ENCODE measurements around the gene HIKESHI. TPM values are rescaled to one million over a fixed set of nuclear protein-coding genes. Genes with fewer than 3 reads are reported as not detected.

The HIKESHI gene
- total RNA-seq, 1 experiment from 2014 or later: 38.2 TPM

- TF ChIP-seq REST (IDR thresholded peaks at IDR 0.05; ENCODE audit: low read depth): no peak
- no peak for TF ChIP-seq RAD21 (IDR thresholded peaks at IDR 0.05; ENCODE audit: low read depth)
- no peak for TF ChIP-seq ZBTB33 (IDR thresholded peaks at IDR 0.05; ENCODE audit: extremely low read depth, insufficient replicate concordance, low read length)
- TF ChIP-seq SIN3A (IDR thresholded peaks at IDR 0.05; ENCODE audit: low read depth): no peak
- TF ChIP-seq EGR1 (IDR thresholded peaks at IDR 0.05; ENCODE audit: low read depth): no peak
- no peak for TF ChIP-seq POLR2AphosphoS5 (IDR thresholded peaks at IDR 0.05; ENCODE audit: low read depth, low read length)
- TF ChIP-seq CBX3 (IDR thresholded peaks at IDR 0.05; ENCODE audit: low read depth): no peak
- no peak for TF ChIP-seq TCF7L2 (IDR thresholded peaks at IDR 0.05; ENCODE audit: borderline replicate concordance, extremely low read depth, insufficient read depth, insufficient read length)
- TF ChIP-seq FOSL1 (IDR thresholded peaks at IDR 0.05; ENCODE audit: low read depth): no peak
- no peak for TF ChIP-seq ZFX (IDR thresholded peaks at IDR 0.05)
- TF ChIP-seq CTCF (IDR thresholded peaks at IDR 0.05 in 2 of 3, conservative IDR thresholded peaks at IDR 0.05 in 1 of 3; ENCODE audit: borderline replicate concordance in 1 of 3, insufficient read depth in 1 of 3, low read depth in 2 of 3, low read length in 2 of 3): no peak
- no peak for TF ChIP-seq ZNF274 (IDR thresholded peaks at IDR 0.05; ENCODE audit: low read depth, low read length)
- no peak for TF ChIP-seq YY1 (IDR thresholded peaks at IDR 0.05; ENCODE audit: extremely low read depth, insufficient replicate concordance, low read depth, low read length)
- no peak for TF ChIP-seq ATF3 (IDR thresholded peaks at IDR 0.05)
- TF ChIP-seq EZH2 (IDR thresholded peaks at IDR 0.05): no peak
- TF ChIP-seq ELF1 (IDR thresholded peaks at IDR 0.05; ENCODE audit: borderline replicate concordance, low read depth): no peak
- no peak for TF ChIP-seq POLR2A (IDR thresholded peaks at IDR 0.05; ENCODE audit: borderline replicate concordance, extremely low read depth, insufficient read depth, insufficient read length)
- TF ChIP-seq CEBPB (IDR thresholded peaks at IDR 0.05; ENCODE audit: low read depth): no peak
- TF ChIP-seq SP1 (IDR thresholded peaks at IDR 0.05; ENCODE audit: low read depth): no peak
- TF ChIP-seq EZH2phosphoT487 (IDR thresholded peaks at IDR 0.05; ENCODE audit: borderline replicate concordance): no peak
- DNase-seq (ENCODE audit: low read depth, low spot score) (no peak), ATAC-seq (no peak)
- RAD21 ChIA-PET (ENCODE audit: low non-redundant PET in 1 of 2, low total read pairs in 2 of 2, uncharacterized antibody in 2 of 2, unreplicated experiment in 2 of 2): no interaction called here
- H3K27me3 ChIP-seq (ENCODE audit: insufficient read depth, low read length): no peaks in the 10 kb centered on the region
- H2AFZ ChIP-seq (ENCODE audit: low read depth, low read length, poor library complexity, severe bottlenecking): no peak overlapping the region
- no TSS peak for BruUV-seq (replicated peaks)
- no peaks in the 10 kb centered on the region for H3K4me1 ChIP-seq (ENCODE audit: control insufficient read depth in 1 of 2, insufficient read depth in 2 of 2, low read length in 2 of 2)
- H3K9ac ChIP-seq (ENCODE audit: low read length): no peak overlapping the region
- H3K79me2 ChIP-seq (ENCODE audit: insufficient read depth, low read length): no peaks in the 10 kb centered on the region
- CTCF ChIA-PET: no interaction called here
- H4K20me1 ChIP-seq (ENCODE audit: insufficient read depth): no peaks in the 10 kb centered on the region
- no peaks in the 10 kb centered on the region for H3K36me3 ChIP-seq (ENCODE audit: control insufficient read depth in 1 of 2, insufficient read depth in 2 of 2, low read length in 2 of 2)
- no peak overlapping the region for H3K4me3 ChIP-seq (replicated peaks in 1 of 2; ENCODE audit: low read depth in 1 of 2, low read length in 2 of 2)
- no peaks in the 10 kb centered on the region for H3K9me3 ChIP-seq (ENCODE audit: control insufficient read depth in 1 of 2, insufficient read depth in 1 of 2, low read depth in 1 of 2, low read length in 2 of 2)
- intact Hi-C loops (cut with micrococcal nuclease): no loop called here
- POLR2A ChIA-PET: no interaction called here
- H3K4me2 ChIP-seq (ENCODE audit: low read length): no peak overlapping the region
- no peaks in the 10 kb centered on the region for H3K9me2 ChIP-seq (ENCODE audit: insufficient read depth)
- no peak overlapping the region for H3K27ac ChIP-seq (ENCODE audit: low read depth, low read length)
Measured at GRCh38 chr11:86358720-86359119, 56.7 kb downstream of the HIKESHI start.
